IMR-90 (cell line): Measurements from ENCODE around the gene COL6A6. TPM values are rescaled to one million over a fixed set of nuclear protein-coding genes. Genes with fewer than 3 reads are reported as not detected.

Experiments
- ATAC-seq: fragments of 200-7000 bp; cut with Tn5 transposase; 2 replicates; pipeline ENCODE4 v1.9.1; 2020; ENCODE audit warnings: low read depth, mild to moderate bottlenecking, moderate library complexity
- BruUV-seq: library from RNA; stranded (reverse); fragments of 400-500 nt; replicated peaks from 2 replicates; lab custom pipeline; 2021; lab: Mats Ljungman, UMichigan
- CTCF ChIA-PET: fragments of 300-600 bp; formaldehyde crosslinking; extraction: SDS; loops from one replicate; lab custom pipeline; 2021; ENCODE audit warnings: antibody characterized with exemption; lab: Yijun Ruan, JAX
- POLR2A ChIA-PET: fragments of 300-600 bp; sonication (Branson Sonifier 250); formaldehyde crosslinking; loops from one replicate; lab custom pipeline; 2022; ENCODE audit warnings: antibody characterized with exemption; ENCODE audit not compliant: unreplicated experiment; lab: Charles Lee
- DNase-seq: peaks from one replicate; pipeline ENCODE4 v3.0.0; 2013
- H2AFZ ChIP-seq: replicated peaks from 2 replicates; pipeline ENCODE3; 2013; ENCODE audit warnings: low read length, mild to moderate bottlenecking; ENCODE audit not compliant: poor library complexity
- H2AK5ac ChIP-seq: 2 replicates; pipeline ENCODE4 v1.6.1; 2013; ENCODE audit warnings: low read depth, low read length, inconsistent platforms
- H2AK9ac ChIP-seq: replicated peaks from 2 replicates; pipeline ENCODE3; 2013; ENCODE audit warnings: mild to moderate bottlenecking, low read depth, low read length, moderate library complexity; ENCODE audit not compliant: poor library complexity
- H2BK120ac ChIP-seq: 2 replicates; pipeline ENCODE4 v1.6.1; 2013; ENCODE audit warnings: low read depth, low read length, inconsistent platforms
- H2BK15ac ChIP-seq: 3 replicates; pipeline ENCODE4 v1.6.1; 2013; ENCODE audit warnings: low read depth, low read length, inconsistent platforms
- H2BK20ac ChIP-seq: 2 replicates; pipeline ENCODE4 v1.6.1; 2013; ENCODE audit warnings: low read depth, mild to moderate bottlenecking, inconsistent platforms, low read length, moderate library complexity
- H2BK5ac ChIP-seq: 2 replicates; pipeline ENCODE4 v1.6.1; 2013; ENCODE audit warnings: mild to moderate bottlenecking, low read depth, low read length, inconsistent platforms; ENCODE audit not compliant: poor library complexity, severe bottlenecking
- H3K14ac ChIP-seq: replicated peaks from 2 replicates; pipeline ENCODE4 v1.6.1; 2013; ENCODE audit warnings: low read depth, low read length, inconsistent platforms
- H3K18ac ChIP-seq: 2 replicates; pipeline ENCODE4 v1.6.1; 2013; ENCODE audit warnings: low read depth, low read length, control low read depth
- H3K23ac ChIP-seq: 2 replicates; pipeline ENCODE4 v1.6.1; 2013; ENCODE audit warnings: low read depth, low read length, inconsistent platforms
- H3K27ac ChIP-seq: 2 replicates; pipeline ENCODE4 v1.5.1; 2013; ENCODE audit warnings: mild to moderate bottlenecking, control low read depth, low read length; ENCODE audit not compliant: insufficient read depth
- H3K27me3 ChIP-seq: 2 replicates; pipeline ENCODE4 v1.6.1; 2013; ENCODE audit warnings: low read length; ENCODE audit not compliant: control insufficient read depth, insufficient read depth
- H3K36me3 ChIP-seq: 2 replicates; pipeline ENCODE4 v1.6.1; 2013; ENCODE audit warnings: low read length, mixed read lengths; ENCODE audit not compliant: control insufficient read depth, insufficient read depth
- H3K4ac ChIP-seq: 2 replicates; pipeline ENCODE4 v1.6.1; 2013; ENCODE audit warnings: low read depth, low read length, inconsistent platforms
- H3K4me1 ChIP-seq: 2 replicates; pipeline ENCODE4 v1.6.1; 2013; ENCODE audit warnings: low read length, mixed read lengths; ENCODE audit not compliant: control insufficient read depth, insufficient read depth
- H3K4me2 ChIP-seq: 2 replicates; pipeline ENCODE4 v1.6.1; 2013; ENCODE audit warnings: low read depth, mild to moderate bottlenecking, control low read depth, low read length, moderate library complexity
- H3K4me3 ChIP-seq: 2 replicates; pipeline ENCODE4 v1.5.1; 2013; ENCODE audit warnings: low read depth, mild to moderate bottlenecking, control low read depth, low read length, moderate library complexity; ENCODE audit not compliant: insufficient read depth
- H3K56ac ChIP-seq: 2 replicates; pipeline ENCODE4 v1.6.1; 2013; ENCODE audit warnings: low read length, inconsistent platforms; ENCODE audit not compliant: insufficient read depth; ENCODE audit errors: extremely low read depth
- H3K79me1 ChIP-seq, 2 experiments: 2 replicates each; pipeline ENCODE4 v1.6.1; 2013; ENCODE audit warnings: low read length in 2 of 2, inconsistent platforms in 1 of 2, low read depth in 1 of 2
- H3K9ac ChIP-seq: 2 replicates; pipeline ENCODE4 v1.6.1; 2013; ENCODE audit warnings: low read depth, low read length, control low read depth
- H3K9me1 ChIP-seq: 2 replicates; pipeline ENCODE4 v1.6.1; 2013; ENCODE audit warnings: low read length, inconsistent platforms; ENCODE audit not compliant: insufficient read depth
- H3K9me3 ChIP-seq: 2 replicates; pipeline ENCODE4 v1.6.1; 2013; ENCODE audit warnings: low read length; ENCODE audit not compliant: control insufficient read depth, insufficient read depth
- H4K20me1 ChIP-seq: 2 replicates; pipeline ENCODE4 v1.6.1; 2013; ENCODE audit warnings: low read length, inconsistent platforms; ENCODE audit not compliant: insufficient read depth
- H4K5ac ChIP-seq: 2 replicates; pipeline ENCODE4 v1.6.1; 2013; ENCODE audit warnings: mild to moderate bottlenecking, low read depth, low read length, control low read depth
- H4K8ac ChIP-seq, 2 experiments: 2 replicates each; pipeline ENCODE4 v1.6.1; 2013; ENCODE audit warnings: low read depth in 2 of 2, low read length in 2 of 2, control low read depth in 1 of 2, inconsistent platforms in 1 of 2
- H4K91ac ChIP-seq: 2 replicates; pipeline ENCODE4 v1.6.1; 2013; ENCODE audit warnings: low read depth, low read length, inconsistent platforms; ENCODE audit not compliant: insufficient read depth
- BHLHE40 ChIP-seq: fragments of 150-350 bp; IDR thresholded peaks from 2 replicates; pipeline ENCODE4 v1.6.1; 2016; ENCODE audit warnings: mild to moderate bottlenecking, low read depth, low read length
- CEBPB ChIP-seq: IDR thresholded peaks from 2 replicates; pipeline ENCODE4 v1.6.1; 2012; ENCODE audit warnings: low read depth, low read length, improper control_type of control experiment
- CHD1 ChIP-seq: IDR thresholded peaks from 2 replicates; pipeline ENCODE4 v1.6.1; 2012; ENCODE audit warnings: low read depth, low read length, improper control_type of control experiment
- CTCF ChIP-seq: conservative IDR thresholded peaks from 2 replicates; pipeline ENCODE4 v1.5.1; 2012; ENCODE audit warnings: mild to moderate bottlenecking, low read depth, low read length, improper control_type of control experiment
- ELK1 ChIP-seq: fragments of 150-350 bp; IDR thresholded peaks from 2 replicates; pipeline ENCODE4 v1.6.1; 2016; ENCODE audit warnings: low read depth, mild to moderate bottlenecking, low read length, moderate library complexity, borderline replicate concordance
- MAFK ChIP-seq: IDR thresholded peaks from 2 replicates; pipeline ENCODE4 v1.6.1; 2012; ENCODE audit warnings: low read depth, low read length, improper control_type of control experiment
- MAZ ChIP-seq: IDR thresholded peaks from 2 replicates; pipeline ENCODE4 v1.6.1; 2012; ENCODE audit warnings: low read depth, mild to moderate bottlenecking, low read length, improper control_type of control experiment, moderate library complexity, borderline replicate concordance
- MXI1 ChIP-seq: IDR thresholded peaks from 2 replicates; pipeline ENCODE4 v1.6.1; 2012; ENCODE audit warnings: low read depth, mild to moderate bottlenecking, low read length, moderate library complexity, borderline replicate concordance
- NFE2L2 ChIP-seq: fragments of 150-350 bp; IDR thresholded peaks from 2 replicates; pipeline ENCODE4 v1.6.1; 2016; ENCODE audit warnings: low read depth, mild to moderate bottlenecking, low read length
- POLR2A ChIP-seq: IDR thresholded peaks from 2 replicates; pipeline ENCODE4 v1.6.1; 2012; ENCODE audit warnings: mild to moderate bottlenecking, low read depth, low read length
- RAD21 ChIP-seq: IDR thresholded peaks from 2 replicates; pipeline ENCODE4 v1.6.1; 2012; ENCODE audit warnings: low read length, improper control_type of control experiment
- RCOR1 ChIP-seq: IDR thresholded peaks from 2 replicates; pipeline ENCODE4 v1.6.1; 2012; ENCODE audit warnings: mild to moderate bottlenecking, low read length, improper control_type of control experiment; ENCODE audit not compliant: insufficient replicate concordance
- RFX5 ChIP-seq: IDR thresholded peaks from 2 replicates; pipeline ENCODE4 v1.8.0; 2012; ENCODE audit warnings: low read depth, mild to moderate bottlenecking, low read length, moderate library complexity
- SMC3 ChIP-seq: fragments of 150-350 bp; IDR thresholded peaks from 2 replicates; pipeline ENCODE4 v1.6.1; 2016; ENCODE audit warnings: low read depth, mild to moderate bottlenecking, antibody characterized with exemption, low read length, moderate library complexity
- WGBS, 2 experiments: methylation state at CpG; one replicate each; pipeline versions ENCODE4 v1.1.5 to v1.1.7; 2013; ENCODE audit warnings: missing lambda C conversion rate in 2 of 2; ENCODE audit not compliant: insufficient read length in 1 of 2; ENCODE audit errors: extremely low coverage in 2 of 2; 5-methylcytosine and 5-hydroxymethylcytosine counted together
- dilution Hi-C: fragments of 300-500 bp; cut with HindIII; formaldehyde crosslinking; loops from one replicate; pipeline ENCODE4 v1.14.3; 2018; ENCODE audit warnings: low sequenced_read_pairs; ENCODE audit not compliant: unreplicated experiment
- in situ Hi-C: fragments of 300-500 bp; cut with MboI; formaldehyde crosslinking; loops from 3 replicates; pipeline ENCODE4 v1.14.3; 2019; ENCODE audit warnings: low sequenced_read_pairs, inconsistent platforms, mixed read lengths
- intact Hi-C: fragments of 100-400 bp; cut with micrococcal nuclease; formaldehyde crosslinking; loops from 2 replicates; pipeline ENCODE4 v1.10.0; 2022
- polyA plus RNA-seq, 3 experiments: library from polyadenylated mRNA; depleted of rRNA; stranded (reverse); fragments of >200 nt; gene quantifications; 2 replicates each; pipeline ENCODE4 v1.2.3, GENCODE V29; 2012; ENCODE audit warnings: low replicate concordance in 1 of 3
- total RNA-seq: library from RNA; depleted of rRNA; stranded (reverse); fragments of >200 nt; gene quantifications from 2 replicates; pipeline ENCODE4 v1.2.3, GENCODE V29; 2012

Gene COL6A6
- total and polyA plus RNA-seq, 2 of the 4 experiments (the other 2 are of a cell fraction) = not detected

GRCh38 chr3:130506031-130506430, 10.9 kb upstream of the COL6A6 start:
- dilution Hi-C loops = no loop called here

More at GRCh38 chr3:130506031-130506430, 10.9 kb upstream of the COL6A6 start:
- H3K27ac ChIP-seq = no peak overlapping the region
- no peak overlapping the region for H3K4ac ChIP-seq
- H3K9me1 ChIP-seq = no peaks in the 10 kb centered on the region
- H4K5ac ChIP-seq = no peak overlapping the region
- H3K36me3 ChIP-seq = no peaks in the 10 kb centered on the region
- no peak overlapping the region for H2BK15ac ChIP-seq
- BruUV-seq = no TSS peak
- H3K9me3 ChIP-seq = no peaks in the 10 kb centered on the region
- H2AK9ac ChIP-seq = no peak overlapping the region
- no peak for TF ChIP-seq MAZ
- TF ChIP-seq RAD21 = no peak
- TF ChIP-seq POLR2A = no peak
- TF ChIP-seq ELK1 = no peak
- no peak for TF ChIP-seq CTCF
- no peak for TF ChIP-seq BHLHE40
- no peak for TF ChIP-seq CHD1
- no peak for TF ChIP-seq MXI1
- no peak for TF ChIP-seq RCOR1
- no peak for TF ChIP-seq MAFK
- no peak for TF ChIP-seq CEBPB
- no peak for TF ChIP-seq SMC3
- TF ChIP-seq NFE2L2 = no peak
- no peak for TF ChIP-seq RFX5
- no peak overlapping the region for H2BK20ac ChIP-seq
- H3K4me2 ChIP-seq = no peak overlapping the region
- H3K9ac ChIP-seq = no peak overlapping the region
- CTCF ChIA-PET = no interaction called here
- H4K8ac ChIP-seq = no peak overlapping the region
- no peak overlapping the region for H4K91ac ChIP-seq
- H3K4me3 ChIP-seq = no peak overlapping the region
- DNase-seq = no peak
- intact Hi-C loops (no loop called here), in situ Hi-C loops (no loop called here)
- H2BK5ac ChIP-seq = no peak overlapping the region
- H2AK5ac ChIP-seq = no peak overlapping the region
- H3K14ac ChIP-seq = no peak overlapping the region
- no CpG with 5 or more reads among the region's 3 CpGs for whole genome bisulfite sequencing, 2 experiments
- H3K27me3 ChIP-seq = no peaks in the 10 kb centered on the region; the same call in 1 of the 2 replicates
- H3K4me1 ChIP-seq = no peaks in the 10 kb centered on the region
- H3K79me1 ChIP-seq = no peaks in the 10 kb centered on the region
- no peak overlapping the region for H3K18ac ChIP-seq
- no peak overlapping the region for H3K23ac ChIP-seq
- H2BK120ac ChIP-seq = no peak overlapping the region
- POLR2A ChIA-PET = no interaction called here
- no peak overlapping the region for H2AFZ ChIP-seq
- ATAC-seq = no peak
- no peaks in the 10 kb centered on the region for H4K20me1 ChIP-seq
- no peak overlapping the region for H3K56ac ChIP-seq
